H1 (cell line): ENCODE data around the gene SLC39A10.

Source experiments
- EZH2 ChIP-seq: fragments of 200-600 bp; sonication (generic); IDR thresholded peaks from 2 replicates; pipeline ENCODE4 v1.7.1; 2012; ENCODE audit warnings: low read depth, mild to moderate bottlenecking, moderate library complexity, low read length, inconsistent platforms; ENCODE audit not compliant: severe bottlenecking
- JUN ChIP-seq: IDR thresholded peaks from 2 replicates; pipeline ENCODE4 v1.6.1; 2011; ENCODE audit warnings: low read depth, mild to moderate bottlenecking, improper control_type of control experiment, low read length
- JUND ChIP-seq: IDR thresholded peaks from 2 replicates; pipeline ENCODE4 v1.6.1; 2011; ENCODE audit warnings: mild to moderate bottlenecking, improper control_type of control experiment, low read length
- POLR2A ChIP-seq, 2 experiments: IDR thresholded peaks; 1 replicate in 1 of 2; 2 replicates in 1 of 2; pipeline ENCODE4 v1.6.1; 2011; ENCODE audit warnings: low read depth in 2 of 2, low read length in 2 of 2, mild to moderate bottlenecking in 2 of 2; ENCODE audit errors: control extremely low read depth in 1 of 2
- POLR2AphosphoS5 ChIP-seq: IDR thresholded peaks from 2 replicates; pipeline ENCODE4 v1.6.1; 2011; ENCODE audit warnings: low read depth, low read length
- ZNF274 ChIP-seq: IDR thresholded peaks from 2 replicates; pipeline ENCODE4 v1.7.0; 2012; ENCODE audit warnings: low read length, borderline replicate concordance; ENCODE audit errors: extremely low read depth
- TF ChIP-seq, protein P1 (sequence below), 3 experiments: IDR thresholded peaks; 1 replicate in 2 of 3; 2 replicates in 1 of 3; pipeline versions ENCODE4 v1.5.1 to v1.6.1; 2011; ENCODE audit warnings: low read length in 3 of 3, mild to moderate bottlenecking in 3 of 3, inconsistent platforms in 2 of 3, low read depth in 1 of 3, moderate library complexity in 1 of 3; ENCODE audit not compliant: insufficient read depth in 1 of 3; ENCODE audit errors: control extremely low read depth in 1 of 3
- TF ChIP-seq, protein P2 (sequence below): IDR thresholded peaks from 2 replicates; pipeline ENCODE4 v1.6.1; 2011; ENCODE audit warnings: low read length, improper control_type of control experiment

GRCh38 chr2:195686564-195686963 is 29.5 kb downstream of the SLC39A10 start:
- TF ChIP-seq, protein P1, sequence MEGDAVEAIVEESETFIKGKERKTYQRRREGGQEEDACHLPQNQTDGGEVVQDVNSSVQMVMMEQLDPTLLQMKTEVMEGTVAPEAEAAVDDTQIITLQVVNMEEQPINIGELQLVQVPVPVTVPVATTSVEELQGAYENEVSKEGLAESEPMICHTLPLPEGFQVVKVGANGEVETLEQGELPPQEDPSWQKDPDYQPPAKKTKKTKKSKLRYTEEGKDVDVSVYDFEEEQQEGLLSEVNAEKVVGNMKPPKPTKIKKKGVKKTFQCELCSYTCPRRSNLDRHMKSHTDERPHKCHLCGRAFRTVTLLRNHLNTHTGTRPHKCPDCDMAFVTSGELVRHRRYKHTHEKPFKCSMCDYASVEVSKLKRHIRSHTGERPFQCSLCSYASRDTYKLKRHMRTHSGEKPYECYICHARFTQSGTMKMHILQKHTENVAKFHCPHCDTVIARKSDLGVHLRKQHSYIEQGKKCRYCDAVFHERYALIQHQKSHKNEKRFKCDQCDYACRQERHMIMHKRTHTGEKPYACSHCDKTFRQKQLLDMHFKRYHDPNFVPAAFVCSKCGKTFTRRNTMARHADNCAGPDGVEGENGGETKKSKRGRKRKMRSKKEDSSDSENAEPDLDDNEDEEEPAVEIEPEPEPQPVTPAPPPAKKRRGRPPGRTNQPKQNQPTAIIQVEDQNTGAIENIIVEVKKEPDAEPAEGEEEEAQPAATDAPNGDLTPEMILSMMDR (IDR thresholded peaks at IDR 0.05; ENCODE audit: control extremely low read depth in 1 of 3, insufficient read depth in 1 of 3, low read depth in 1 of 3, low read length in 3 of 3): no peak
- no peak for TF ChIP-seq EZH2
- TF ChIP-seq JUND: no peak
- no peak for TF ChIP-seq POLR2A (IDR thresholded peaks at IDR 0.05; ENCODE audit: control extremely low read depth in 1 of 2, low read depth in 2 of 2, low read length in 2 of 2)
- TF ChIP-seq POLR2AphosphoS5: no peak
- TF ChIP-seq ZNF274: no peak
- TF ChIP-seq, protein P2, sequence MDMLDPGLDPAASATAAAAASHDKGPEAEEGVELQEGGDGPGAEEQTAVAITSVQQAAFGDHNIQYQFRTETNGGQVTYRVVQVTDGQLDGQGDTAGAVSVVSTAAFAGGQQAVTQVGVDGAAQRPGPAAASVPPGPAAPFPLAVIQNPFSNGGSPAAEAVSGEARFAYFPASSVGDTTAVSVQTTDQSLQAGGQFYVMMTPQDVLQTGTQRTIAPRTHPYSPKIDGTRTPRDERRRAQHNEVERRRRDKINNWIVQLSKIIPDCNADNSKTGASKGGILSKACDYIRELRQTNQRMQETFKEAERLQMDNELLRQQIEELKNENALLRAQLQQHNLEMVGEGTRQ: no peak
- TF ChIP-seq JUN: no peak
